K562 (cell line): Measurements from ENCODE around the gene LRIT1.
A peak's percentile ranks its signal among the peaks of the same experiment; 100 is the strongest.

Source experiments
- BHLHE40 ChIP-seq: IDR thresholded peaks from 2 replicates; pipeline ENCODE4 v1.6.1; 2011; ENCODE audit warnings: low read length, improper control_type of control experiment
- CTCF ChIP-seq, 3 experiments: IDR thresholded peaks in 2 of 3; conservative IDR thresholded peaks in 1 of 3; 2 replicates each; pipeline ENCODE4 v1.5.1; 2011 to 2012; ENCODE audit warnings: low read length in 3 of 3, mild to moderate bottlenecking in 3 of 3, control low read depth in 2 of 3, improper control_type of control experiment in 1 of 3, inconsistent platforms in 1 of 3, low read depth in 1 of 3, mixed read lengths in 1 of 3, moderate library complexity in 1 of 3; ENCODE audit not compliant: insufficient read depth in 2 of 3
- HDAC2 ChIP-seq: fragments of 450-650 bp; IDR thresholded peaks from 2 replicates; pipeline ENCODE4 v1.6.1; 2016; ENCODE audit warnings: mild to moderate bottlenecking
- IRF2 ChIP-seq: sonication (generic); formaldehyde crosslinking; IDR thresholded peaks from 2 replicates; pipeline ENCODE4 v1.8.1; 2022; ENCODE audit warnings: mild to moderate bottlenecking, missing genetic modification reagents
- POLR2A ChIP-seq: fragments of 450-650 bp; conservative IDR thresholded peaks from 2 replicates; pipeline ENCODE4 v1.6.1; 2016
- POLR2AphosphoS5 ChIP-seq: IDR thresholded peaks from 2 replicates; pipeline ENCODE4 v1.6.1; 2011; ENCODE audit warnings: mild to moderate bottlenecking, low read depth, low read length, moderate library complexity; ENCODE audit not compliant: control insufficient read depth, insufficient read depth
- RBM39 ChIP-seq: fragments of 200-400 bp; formaldehyde crosslinking; optimal IDR thresholded peaks from 2 replicates; pipeline ENCODE3; 2018; ENCODE audit warnings: low read depth, low read length
- REST ChIP-seq, 2 experiments: fragments of 450-650 bp; formaldehyde crosslinking in 1 of 2; IDR thresholded peaks; 2 replicates each; pipeline versions ENCODE4 v1.4.0 to v1.6.1; 2014 to 2020; ENCODE audit warnings: mild to moderate bottlenecking in 2 of 2, borderline replicate concordance in 1 of 2, low read depth in 1 of 2
- SREBF1 ChIP-seq: fragments of 150-350 bp; IDR thresholded peaks from 2 replicates; pipeline ENCODE4 v1.6.1; 2014; ENCODE audit warnings: antibody characterized with exemption, low read depth, low read length, borderline replicate concordance
- SUPT5H ChIP-seq: fragments of 450-650 bp; IDR thresholded peaks from 2 replicates; pipeline ENCODE4 v1.6.1; 2016

GRCh38 chr10:84201244-84201606, 40.1 kb downstream of the LRIT1 start:
- TF ChIP-seq SREBF1 (no peak), BHLHE40 (no peak), POLR2A (no peak), HDAC2 (no peak), SUPT5H (no peak), IRF2 (no peak), POLR2AphosphoS5 (no peak), CTCF (IDR thresholded peaks at IDR 0.05 in 2 of 3, conservative IDR thresholded peaks at IDR 0.05 in 1 of 3; ENCODE audit: insufficient read depth in 2 of 3, low read depth in 1 of 3, low read length in 3 of 3) (peak; percentile 44 to 47 (median 44); a peak in 4 of 6 replicates), REST (IDR thresholded peaks at IDR 0.05; ENCODE audit: borderline replicate concordance) (no peak), REST (CRISPR knock-in tag; IDR thresholded peaks at IDR 0.05; ENCODE audit: low read depth) (no peak), RBM39 (no peak)
